Measurements from ENCODE around the gene DDTL.

DDTL gene

DNA sequence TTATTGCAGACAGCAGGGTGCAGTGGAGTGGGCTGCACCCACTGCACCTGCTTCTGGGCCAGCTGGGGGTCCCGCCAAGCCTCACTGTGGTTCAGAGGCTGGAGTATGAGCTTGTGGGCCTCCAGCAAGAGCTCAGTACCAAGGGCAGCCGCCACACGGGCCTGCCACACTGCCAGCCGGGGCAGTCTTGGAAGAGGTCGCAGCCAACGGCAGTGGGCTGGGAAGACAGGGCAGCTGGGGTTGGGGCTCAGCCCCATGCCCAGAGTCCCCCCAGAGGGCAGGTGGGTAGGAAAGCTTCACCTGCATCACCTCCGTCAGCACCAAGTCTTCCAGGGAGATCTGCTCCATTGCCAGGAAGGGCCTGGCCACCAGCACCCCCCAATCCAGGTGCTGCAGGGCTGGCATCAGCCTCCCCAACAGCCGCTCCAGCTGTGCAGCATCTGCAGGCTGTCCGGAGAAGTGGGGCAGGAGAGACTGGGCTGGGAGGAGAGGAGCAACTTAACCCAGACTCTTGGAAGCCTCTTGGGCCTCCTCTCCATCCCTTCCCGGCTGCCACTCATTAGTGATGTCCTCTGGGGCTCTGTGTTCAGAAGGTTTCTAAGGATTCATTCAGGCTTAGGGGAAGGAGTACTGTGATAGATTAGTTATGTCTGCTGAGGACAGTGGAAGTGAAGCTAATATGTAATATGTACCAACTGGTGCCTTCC, 39.7 kb downstream of the DDTL start:
- DNase-seq (ENCODE audit: low spot score): no peak

DNA sequence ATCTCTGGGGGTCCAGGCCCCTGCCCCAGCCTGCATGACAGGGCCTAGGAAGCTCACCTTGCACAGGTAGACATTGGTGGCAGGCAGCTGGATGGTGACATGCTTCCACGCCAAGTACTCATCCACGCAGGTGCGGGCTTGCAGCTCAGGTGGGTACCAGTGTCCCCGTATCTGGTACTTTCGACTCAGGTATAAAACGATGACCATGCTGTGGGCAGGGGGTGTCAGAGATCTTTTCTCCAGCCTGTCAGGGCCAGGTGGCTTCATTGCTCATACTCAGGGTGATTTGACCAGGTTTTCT, 40.2 kb downstream of the DDTL start:
- DNase-seq (ENCODE audit: low spot score): no peak

DNA sequence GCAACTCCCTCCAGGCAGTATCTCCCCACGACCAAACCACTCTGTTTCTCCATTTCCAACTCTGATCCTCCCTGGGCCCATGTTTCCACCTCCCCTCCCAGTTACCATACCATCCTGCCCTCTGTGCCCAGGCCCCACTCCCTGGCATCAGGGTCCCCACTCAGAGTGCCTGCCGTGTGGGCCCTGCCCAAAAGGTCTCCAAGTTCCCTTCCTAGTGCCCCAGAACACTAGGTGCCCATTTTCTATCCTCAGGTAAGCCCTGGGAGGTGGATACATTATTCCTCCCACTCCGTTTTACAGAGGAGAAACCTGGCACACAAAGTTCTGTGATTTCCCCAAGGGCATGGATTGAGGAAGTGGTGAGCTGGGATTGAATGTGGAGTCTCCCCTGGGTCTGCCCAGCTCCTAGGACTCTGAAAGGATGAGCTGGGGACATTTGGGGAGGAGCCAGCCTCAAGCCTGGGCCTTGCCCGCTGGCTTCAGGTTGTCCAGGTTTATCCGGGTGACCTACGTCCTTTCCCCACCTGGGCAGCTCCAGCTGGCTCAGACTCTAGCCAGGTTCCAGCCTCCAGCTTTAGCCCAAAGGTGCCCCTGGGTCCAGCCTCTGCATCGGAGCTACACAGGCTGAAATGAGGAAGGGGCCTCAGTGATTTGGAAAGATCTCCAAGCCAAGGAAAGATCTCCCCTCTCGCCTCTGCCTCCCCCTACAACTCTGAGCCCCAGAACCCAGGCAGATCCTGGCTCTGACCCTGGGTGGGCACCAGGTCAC, 40.7 kb downstream of the DDTL start:
- DNase-seq (ENCODE audit: low spot score): no peak

DNA sequence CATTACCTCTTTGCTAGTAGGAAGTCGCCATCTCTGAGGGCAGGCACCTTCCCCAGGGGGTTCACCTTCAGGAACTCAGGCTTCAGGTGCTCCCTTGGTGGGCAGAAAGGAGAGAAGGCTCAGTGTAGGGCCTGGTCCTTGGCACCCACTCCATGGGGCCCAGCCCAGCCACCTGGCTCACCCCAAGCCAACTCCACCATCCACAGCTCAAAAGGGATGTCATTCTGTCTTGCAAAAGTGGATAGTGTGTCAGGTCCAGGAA, 41.3 kb downstream of the DDTL start:
- no peak for DNase-seq (ENCODE audit: low spot score)

DNA sequence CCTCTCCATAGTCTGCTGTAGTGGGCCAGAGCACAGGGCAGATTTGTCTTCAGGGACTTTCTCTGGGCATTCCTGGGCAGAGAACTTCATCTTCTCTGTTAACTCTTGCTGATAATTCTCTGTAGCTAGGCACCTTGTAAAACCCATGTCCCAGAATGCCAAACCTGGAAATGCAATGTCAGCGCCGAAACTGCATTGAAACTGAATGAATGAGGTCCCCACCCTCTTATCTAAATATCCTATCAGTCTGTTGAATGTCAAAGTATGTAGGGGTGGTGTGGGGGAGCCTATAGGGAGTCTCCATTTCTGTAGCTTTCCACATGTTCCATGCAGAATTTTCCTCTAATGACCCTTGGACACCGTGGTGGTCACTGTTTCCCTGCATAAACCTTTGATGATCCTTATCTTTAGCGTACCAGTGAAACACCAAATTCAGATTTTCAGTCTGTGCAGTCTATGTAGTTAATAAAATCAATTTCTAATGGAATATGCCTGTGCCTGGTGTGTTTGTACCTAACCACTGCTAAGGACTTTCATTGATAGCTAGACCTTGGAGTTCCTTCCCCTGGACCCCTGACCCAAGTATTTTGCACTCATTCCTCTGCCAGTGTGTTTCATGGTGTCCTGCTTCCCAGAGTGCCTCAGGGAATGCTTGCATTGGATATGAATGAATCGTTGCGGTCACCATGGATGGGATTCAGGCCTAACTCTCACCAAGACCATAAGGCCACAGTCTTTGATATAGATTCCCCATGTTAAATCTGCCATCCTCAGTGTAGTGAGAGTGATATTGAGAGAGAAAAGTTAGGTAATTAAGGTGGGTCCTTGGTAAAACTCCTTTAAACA, 41.9 kb downstream of the DDTL start:
- no peak for DNase-seq (ENCODE audit: low spot score)

DNA sequence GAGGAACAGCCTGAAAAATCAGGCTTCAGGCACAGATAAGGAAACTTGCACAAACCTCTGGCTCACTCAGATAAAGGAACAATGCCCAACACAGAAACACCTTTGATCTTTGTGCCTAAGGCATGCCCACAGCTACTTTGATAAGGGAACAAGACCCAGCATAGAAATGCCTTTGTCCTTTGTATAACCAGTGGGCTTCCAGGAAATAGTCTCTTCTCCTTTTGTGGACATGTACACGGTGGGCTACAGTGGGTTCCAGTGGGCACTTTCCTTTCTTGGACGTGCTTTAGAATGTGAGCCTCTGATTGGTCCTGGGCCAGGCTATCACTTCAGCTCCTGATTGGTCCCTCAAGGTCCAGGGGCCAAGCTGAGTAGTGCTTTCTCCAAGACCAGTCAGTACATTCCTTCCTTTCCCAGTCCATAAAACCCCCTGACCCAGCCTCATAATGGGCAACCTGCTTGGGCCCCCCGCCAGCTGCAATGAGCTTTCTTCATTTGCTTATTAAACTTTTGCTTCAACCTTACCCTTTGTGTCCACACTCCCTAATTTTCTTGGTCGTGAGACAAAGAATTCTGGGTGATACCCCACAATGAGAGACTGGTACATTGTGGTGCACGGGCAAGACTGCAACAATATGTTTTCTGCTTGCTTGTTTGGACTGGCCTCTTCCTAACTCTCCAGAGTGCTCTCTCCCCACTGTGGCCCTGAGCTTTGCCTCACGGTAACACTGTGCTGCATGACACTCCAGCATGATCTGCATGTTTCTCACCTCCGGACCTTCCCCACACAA, 42.7 kb downstream of the DDTL start:
- DNase-seq (ENCODE audit: low spot score): no peak

DNA sequence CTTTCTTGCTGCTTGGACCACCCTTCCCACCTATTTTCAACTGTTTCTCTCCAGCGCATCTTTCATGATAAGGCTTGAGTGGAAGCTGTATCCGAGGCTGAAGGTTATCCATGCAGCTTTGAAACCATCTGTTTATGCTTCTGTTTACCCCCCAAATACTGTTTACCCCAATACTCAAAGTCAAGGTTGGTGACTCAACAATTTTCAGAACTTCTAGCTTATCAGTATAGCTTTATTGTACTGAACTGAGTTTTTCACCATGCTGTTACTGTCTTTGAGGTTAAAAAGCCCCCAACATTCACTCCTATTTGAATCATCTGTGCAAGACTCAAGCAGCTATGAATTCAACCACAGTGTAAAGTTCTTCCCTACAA, 43.3 kb downstream of the DDTL start:
- DNase-seq (ENCODE audit: low spot score): no peak

DNA sequence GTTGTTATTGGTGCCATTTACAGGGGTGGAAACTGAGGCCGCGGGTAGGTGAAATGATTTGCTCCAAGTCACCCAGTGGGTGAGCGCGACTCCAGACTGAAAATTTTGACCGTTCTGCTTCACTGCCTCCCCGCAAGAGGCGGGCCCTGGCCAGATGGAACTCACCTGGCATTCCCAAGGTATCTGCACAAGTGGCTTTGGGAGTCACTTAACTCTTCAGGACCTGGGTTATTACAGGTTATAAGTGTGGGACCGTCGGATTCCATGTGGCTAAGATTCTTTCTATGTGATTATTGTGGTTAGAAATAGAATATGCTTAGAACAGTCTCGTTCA, 45.0 kb downstream of the DDTL start:
- no peak for DNase-seq (ENCODE audit: low spot score)

DNA sequence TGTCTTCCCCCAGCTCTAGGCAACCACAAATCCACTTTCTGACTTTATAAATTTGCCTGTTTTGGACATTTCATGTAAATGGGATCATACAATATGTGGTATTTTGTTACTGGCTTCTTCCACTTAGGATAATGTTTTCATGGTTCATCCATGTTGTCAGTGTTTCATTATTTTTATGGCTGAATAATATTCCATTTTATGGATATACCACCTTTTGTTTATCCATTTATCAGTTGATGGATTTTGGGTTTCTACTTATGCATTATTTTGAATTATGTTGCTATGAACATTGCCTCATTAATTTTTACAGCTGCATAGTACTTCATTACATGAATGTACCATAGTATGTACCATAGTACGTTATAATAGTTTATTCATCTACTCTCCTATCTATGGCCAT, 49.5 kb downstream of the DDTL start:
- no peak for DNase-seq (ENCODE audit: low spot score)

DNA sequence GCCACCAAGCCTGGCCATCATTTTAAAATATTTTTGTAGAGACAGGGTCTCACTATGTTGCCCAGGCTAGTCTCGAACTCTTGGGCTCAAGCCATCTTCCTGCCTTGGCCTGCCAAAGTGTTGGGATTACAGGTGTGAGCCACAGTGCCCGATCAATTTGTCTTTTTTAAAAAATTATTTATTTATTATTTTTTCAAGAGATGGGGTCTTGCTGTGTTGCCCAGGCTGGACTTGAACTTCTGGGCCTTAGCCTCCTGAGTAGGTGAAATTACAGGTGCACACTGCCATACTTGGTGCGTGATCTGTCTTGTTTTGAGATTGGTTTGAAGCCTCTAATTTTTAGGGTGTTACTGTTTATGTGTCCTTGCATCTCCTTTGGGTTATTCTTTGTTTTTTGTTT, 54.6 kb downstream of the DDTL start:
- DNase-seq (ENCODE audit: low spot score): no peak
